HG02885 (cell line): ENCODE measurements around the gene NDUFB6.
A peak's percentile ranks its signal among the peaks of the same experiment; 100 is the strongest.
"Not testable (repeated sequence)": the region's sequence is repeated elsewhere in the genome, so short reads cannot be mapped to it uniquely, and the experiment has no call there.

Experiments
- ATAC-seq: cut with Tn5 transposase; IDR thresholded peaks from one replicate; pipeline ENCODE4 v1.9.1; 2021; ENCODE audit warnings: mild to moderate bottlenecking; ENCODE audit not compliant: unreplicated experiment, poor library complexity

The NDUFB6 gene

DNA sequence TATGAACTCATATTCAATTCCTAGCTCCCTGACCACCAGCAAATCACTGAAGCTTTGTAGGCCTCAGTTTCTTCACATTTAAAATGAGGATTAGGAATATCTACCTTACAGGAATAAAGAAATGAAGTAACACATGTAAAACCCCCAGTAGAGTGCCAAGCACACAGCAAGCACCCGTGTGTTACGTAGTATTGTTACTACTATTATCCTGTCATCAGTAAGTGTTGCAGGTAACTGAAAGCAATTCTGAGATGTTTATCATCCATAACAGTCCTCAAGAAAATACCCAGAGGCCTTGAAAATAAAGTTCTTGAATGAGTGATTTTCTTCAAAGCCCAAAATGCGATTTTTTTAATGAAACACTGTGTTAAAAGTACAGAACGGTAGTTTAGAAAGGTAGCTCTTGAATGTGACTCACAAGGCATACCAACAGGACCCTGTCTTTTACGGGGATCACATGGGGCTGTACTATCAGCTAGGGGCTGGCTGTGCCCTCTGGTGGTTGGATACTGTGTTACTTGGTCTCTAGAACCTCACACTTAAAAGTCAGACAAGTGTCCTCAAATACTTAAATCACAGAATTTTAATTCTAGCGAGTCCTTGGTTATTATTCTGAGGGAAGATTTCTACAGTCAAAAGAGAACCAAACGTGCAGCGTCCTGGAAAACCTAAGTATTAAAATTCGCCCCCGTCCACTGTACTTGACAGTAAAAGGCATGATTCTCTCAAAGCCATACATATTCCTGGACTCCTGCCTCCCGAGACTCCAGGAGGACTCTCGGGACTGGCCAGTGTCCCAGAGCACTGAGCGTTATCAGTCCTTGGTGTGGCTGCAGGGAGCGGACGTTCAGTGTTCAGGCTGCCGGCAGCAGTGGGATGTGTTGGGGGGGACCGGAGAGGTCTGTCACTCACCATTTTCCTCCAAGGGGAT lies 725 bp downstream of the NDUFB6 start:
- peak; percentile 90 for ATAC-seq

DNA sequence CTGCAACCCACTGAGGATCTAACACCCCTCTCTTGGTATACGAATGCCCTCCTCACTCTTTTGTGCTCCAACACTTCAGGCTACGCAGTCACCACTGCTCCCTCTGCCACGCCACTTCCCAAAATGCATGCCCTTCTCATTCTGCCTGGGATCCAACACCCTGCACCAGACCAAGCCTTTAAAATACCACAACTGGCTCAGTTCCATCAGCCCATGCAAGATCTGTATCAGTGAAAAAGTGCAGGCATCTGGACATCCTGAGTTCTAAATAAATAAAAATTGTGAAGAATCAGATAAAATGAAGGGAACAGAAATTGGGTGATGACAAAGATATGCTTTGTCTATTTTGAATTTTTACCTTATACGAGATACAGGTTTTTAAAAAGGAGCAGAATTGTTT lies 2.7 kb downstream of the NDUFB6 start:
- no peak for ATAC-seq

DNA sequence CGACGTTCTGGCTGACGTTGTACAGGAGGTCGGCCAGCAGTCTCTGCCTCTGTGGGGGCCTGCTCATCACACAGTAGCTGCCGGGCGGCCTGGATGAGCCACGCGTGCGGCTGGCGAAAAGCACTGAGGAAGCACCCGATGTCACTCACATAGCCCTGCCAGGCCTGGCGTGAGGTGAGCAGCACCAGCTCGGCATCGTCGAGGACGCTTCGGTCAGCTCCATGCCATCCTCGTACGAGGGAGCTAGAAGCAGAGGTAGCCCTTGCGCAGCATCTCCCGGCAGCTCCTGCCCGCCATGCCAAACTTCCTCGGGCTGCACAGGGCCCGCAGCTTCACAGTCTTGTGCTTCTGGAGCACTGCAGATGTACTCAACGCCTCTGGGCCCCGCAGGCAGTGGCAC lies 6.2 kb downstream of the NDUFB6 start:
- ATAC-seq, result no peak

DNA sequence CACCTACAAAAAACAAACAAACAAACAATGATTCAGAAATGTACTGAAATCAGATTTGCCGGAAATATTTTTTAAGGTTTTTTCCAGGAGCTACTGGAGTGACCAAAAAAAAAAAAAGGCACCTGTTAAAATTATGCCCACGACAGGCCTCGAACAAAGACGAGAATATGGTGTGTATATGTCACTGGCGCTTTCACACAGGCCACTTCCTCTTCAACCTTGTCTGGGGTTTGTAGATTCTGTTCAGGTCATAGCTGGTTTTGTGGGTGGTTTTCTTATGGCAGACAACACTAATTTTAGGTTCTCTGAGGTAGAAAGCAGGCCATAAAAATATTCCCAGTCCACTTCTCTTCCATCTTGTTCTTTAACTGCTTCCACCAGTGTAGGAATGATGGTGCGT lies 7.0 kb downstream of the NDUFB6 start:
- peak; percentile 89 for ATAC-seq

- ATAC-seq, result no peak
Observed at GRCh38 chr9:32558408-32558934, 14.5 kb downstream of the NDUFB6 start.

- ATAC-seq, result no peak
Observed at GRCh38 chr9:32554591-32554990, 18.4 kb downstream of the NDUFB6 start.

DNA sequence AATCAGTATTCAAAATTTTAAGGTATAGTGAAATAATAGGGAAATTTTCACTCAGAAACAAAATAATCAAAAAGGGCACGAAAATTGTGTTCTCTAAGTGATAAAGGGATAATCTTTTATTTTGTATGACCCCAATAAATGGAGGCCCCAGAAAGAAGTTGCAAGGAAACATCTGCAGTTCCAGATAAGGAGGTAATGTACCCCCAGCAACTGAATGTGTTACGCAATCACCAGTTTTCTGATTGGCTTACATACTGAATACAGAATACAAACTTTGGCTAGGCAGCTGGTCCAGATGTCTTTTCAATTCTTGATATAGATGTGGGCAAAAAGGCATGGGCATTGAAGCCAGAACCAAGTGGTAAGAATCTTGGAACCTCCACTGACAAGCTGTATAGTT lies 18.9 kb downstream of the NDUFB6 start:
- ATAC-seq, result no peak

DNA sequence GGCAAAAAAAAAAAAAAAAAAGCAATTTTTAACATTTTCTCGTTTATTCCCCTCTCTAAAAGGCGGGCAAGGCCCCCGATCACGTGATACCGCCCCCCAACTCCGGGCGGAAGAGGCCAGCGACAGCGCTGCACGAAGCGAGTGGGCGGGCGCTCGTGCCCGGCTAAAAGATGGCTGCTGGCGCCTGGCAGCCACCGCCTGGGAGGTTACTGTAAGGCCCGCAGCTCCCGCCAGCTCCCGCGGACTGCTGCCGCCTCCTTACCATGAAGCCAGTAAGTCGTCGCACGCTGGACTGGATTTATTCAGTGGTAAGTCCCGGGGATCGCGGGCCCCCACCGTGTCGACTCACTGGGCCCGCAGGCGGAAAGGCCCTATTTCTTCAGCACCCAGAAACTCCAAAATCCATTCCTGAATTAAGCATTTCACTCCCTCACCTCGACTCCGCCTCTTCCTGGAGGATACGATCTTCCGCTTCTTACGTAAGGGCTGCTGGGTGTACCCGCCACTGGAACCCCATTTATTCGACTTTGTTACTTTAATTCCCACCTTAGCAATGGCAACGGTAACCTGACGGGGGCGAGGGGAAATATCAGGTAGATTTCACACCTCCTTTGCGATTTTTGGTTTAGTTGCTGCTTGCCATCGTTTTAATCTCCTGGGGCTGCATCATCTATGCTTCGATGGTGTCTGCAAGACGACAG lies 20.6 kb downstream of the NDUFB6 start, which contains the start of the genes SMIM27 and TOPORS:
Gene SMIM27, plus strand, starts transcription at position 156 of the 701 bp plus-strand sequence. Its CDS starts 108 bp downstream, at position 264.
Gene TOPORS, minus strand, starts transcription at position 415 of the 701 bp plus-strand sequence. Its CDS starts 150 bp downstream, at position 265.
- ATAC-seq, result peak; percentile 75

- peak; percentile 9 for ATAC-seq
Observed at GRCh38 chr9:32551276-32552051, 21.5 kb downstream of the NDUFB6 start.

DNA sequence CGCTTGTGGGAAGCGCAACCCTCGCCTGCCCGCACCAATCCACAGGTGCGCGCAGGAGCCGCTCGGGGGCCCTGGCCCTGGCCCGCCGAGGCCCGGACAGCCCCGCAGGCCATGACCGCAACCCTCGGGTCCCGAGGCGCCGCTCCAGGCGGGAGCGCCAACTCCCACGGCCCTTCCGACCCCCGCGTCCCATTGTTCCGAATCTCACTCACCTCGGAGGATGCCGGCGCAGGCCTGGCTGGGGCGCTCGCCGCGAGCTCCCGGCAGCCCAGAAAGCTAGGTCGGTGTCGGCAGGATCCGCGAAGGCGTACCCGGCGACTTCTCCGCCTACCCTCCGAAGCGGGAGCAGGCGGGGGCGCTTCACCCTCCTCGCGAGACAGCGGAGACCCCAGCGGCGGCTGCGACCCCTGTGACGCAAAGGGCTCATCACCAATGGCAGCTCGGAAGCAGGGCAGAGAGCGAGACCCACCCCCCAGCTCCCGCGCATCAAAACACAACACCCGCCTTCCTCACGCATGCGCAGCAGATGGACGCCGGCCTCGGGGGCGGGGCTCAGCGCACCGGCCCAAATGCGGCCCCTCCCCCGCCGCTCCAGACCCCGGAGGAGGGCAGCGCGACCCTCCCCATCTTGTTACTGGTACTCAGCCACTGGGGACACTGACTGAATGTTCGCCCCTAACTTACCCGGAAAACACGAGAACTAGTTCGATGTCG lies 22.2 kb downstream of the NDUFB6 start:
- ATAC-seq, result peak; percentile 67

DNA sequence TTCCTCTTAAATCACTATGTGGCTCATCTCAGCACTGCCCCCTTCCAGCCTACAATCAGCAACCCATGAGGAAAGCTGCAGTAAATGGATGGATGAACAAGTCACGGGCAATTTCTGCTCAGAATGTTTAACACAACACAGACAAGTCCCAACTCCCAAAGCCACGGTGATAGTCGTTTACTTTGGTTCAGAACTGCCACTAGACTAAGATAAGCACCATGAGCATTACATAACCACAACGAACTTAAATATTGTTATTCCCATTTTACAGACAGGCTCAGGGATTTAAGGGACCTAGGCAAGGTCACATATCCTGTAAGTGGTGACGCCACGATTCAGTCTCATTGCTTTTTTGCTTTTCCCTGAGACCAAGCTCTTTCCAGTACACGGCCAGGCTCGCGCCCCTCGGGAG lies 22.8 kb downstream of the NDUFB6 start:
- no peak for ATAC-seq

DNA sequence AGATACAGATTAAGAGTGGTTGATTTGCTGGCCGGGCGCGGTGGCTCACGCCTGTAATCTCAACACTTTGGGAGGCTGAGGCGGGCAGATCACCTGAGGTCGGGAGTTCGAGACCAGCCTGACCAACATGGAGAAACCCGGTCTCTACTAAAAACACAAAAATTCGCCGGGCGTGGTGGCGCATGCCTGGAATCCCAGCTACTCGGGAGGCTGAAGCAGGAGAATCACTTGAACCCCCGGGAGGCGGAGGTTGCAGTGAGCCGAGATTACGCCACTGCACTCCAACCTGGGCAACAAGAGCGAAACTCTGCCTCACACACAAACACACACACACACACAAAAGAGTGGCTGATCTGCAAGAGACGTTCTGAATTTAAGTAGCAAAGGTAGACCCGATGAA lies 24.7 kb downstream of the NDUFB6 start:
- ATAC-seq, result not testable (repeated sequence)

GRCh38 chr9:32545884-32546283 lies 27.1 kb downstream of the NDUFB6 start:
- no peak for ATAC-seq

DNA sequence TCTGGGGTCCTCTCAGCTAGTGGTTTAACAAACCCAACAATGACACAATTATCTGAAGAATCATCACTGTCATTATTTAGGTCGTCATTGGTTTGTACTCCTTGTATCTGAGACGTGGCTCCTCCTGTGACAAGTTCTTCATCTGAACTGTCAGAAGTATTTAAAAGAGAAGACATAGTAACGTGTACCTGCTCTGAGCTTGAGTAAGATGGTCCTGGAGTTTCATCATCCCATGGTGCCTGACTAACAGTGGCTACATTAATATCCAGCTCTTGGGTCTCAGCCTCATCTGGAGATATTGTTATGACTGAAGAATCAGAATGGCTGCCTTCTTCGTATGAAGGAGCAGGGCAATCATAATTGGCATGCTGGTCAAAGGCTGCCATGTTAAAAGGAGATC lies 29.9 kb downstream of the NDUFB6 start:
- no peak for ATAC-seq

DNA sequence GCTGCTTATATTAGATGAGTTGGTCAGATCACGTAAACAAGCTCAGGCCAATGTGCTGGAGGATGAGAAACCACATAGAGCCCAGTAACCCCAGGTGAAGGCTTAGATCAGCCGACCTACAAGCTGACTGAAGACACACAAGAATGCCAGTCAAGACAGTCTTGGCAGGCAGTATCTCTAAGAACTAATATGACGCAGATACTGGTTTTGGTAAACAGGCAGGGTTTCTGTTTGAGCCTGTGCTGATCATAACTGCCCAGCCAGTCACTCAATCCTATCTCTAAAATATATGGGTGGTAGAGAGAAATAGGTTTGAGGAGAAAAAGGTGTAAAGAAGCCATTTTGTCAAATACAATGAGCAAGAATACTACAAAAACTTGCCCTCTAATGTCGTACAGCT lies 39.1 kb downstream of the NDUFB6 start:
- ATAC-seq, result no peak

- no peak for ATAC-seq
Observed at GRCh38 chr9:32533336-32533735, 39.6 kb downstream of the NDUFB6 start.

GRCh38 chr9:32526707-32527048 lies 46.3 kb downstream of the NDUFB6 start:
- no peak for ATAC-seq

DNA sequence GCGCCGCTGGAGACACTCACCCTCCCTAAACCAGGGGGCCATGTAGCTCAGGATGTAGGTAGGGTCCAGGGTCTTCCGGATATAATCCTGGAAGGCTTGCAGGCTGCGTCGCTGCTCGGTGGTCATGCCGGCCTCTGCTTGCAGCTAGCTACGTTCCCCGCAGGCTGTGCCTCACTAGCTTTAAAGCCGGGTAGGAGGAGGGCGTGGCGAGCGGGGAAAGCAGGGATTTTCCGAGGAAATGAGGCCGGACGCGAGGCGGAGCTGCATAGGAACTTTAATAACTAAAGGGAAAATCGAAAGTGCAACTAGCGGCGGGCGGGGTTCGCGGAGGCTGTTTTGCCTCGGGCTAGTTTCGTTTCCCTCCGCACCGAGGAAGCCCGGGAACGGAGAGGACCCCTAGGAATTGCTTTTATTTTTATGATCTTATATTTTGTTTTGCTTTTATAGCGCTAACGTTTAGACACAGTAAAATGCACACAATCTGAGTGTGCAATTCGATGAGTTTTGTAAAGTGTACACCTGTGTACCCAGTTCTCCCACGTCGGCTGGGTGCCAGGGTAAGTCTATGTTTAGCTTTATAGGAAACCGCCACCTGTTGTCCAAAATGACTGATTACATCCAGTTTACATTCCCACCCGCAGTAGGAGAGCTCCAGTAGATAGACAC lies 46.8 kb downstream of the NDUFB6 start, which contains the start of gene RIGI:
Gene RIGI, minus strand, starts transcription at position 156 of the 666 bp plus-strand sequence. Its CDS starts 30 bp downstream, at position 126.
- ATAC-seq, result peak; percentile 68

- peak; percentile 25 for ATAC-seq
Observed at GRCh38 chr9:32525709-32526030, 47.3 kb downstream of the NDUFB6 start.
